H1 (cell line): ENCODE results near the gene PSD.

Experiments used
- POLR2AphosphoS5 ChIP-seq: IDR thresholded peaks from 2 replicates; pipeline ENCODE4 v1.6.1; 2011; ENCODE audit warnings: low read depth, low read length
- TAF1 ChIP-seq: IDR thresholded peaks from 2 replicates; pipeline ENCODE4 v1.6.1; 2011; ENCODE audit warnings: mild to moderate bottlenecking, low read depth, low read length
- USF2 ChIP-seq: IDR thresholded peaks from 2 replicates; pipeline ENCODE4 v1.6.1; 2011; ENCODE audit warnings: low read length, improper control_type of control experiment

GRCh38 chr10:102437515-102437914, 18.9 kb upstream of the PSD start:
- TF ChIP-seq USF2 (no peak), TAF1 (no peak), POLR2AphosphoS5 (no peak)
